Fibroblast of lung (primary cell): ENCODE measurements around the gene OGFOD3. TPM values are rescaled to one million over a fixed set of nuclear protein-coding genes. Genes with fewer than 3 reads are reported as not detected.
A peak's percentile ranks its signal among the peaks of the same experiment; 100 is the strongest.

Experiments used
- DNase-seq, 2 donors: peaks; one replicate each; pipeline versions ENCODE4 v3.0.0 to v3.0.0-alpha.2; 2010; ENCODE audit warnings: low read depth in 2 of 2
- H2AFZ ChIP-seq: 2 replicates; pipeline ENCODE4 v1.5.1; 2012; ENCODE audit warnings: low read length, control low read depth, inconsistent platforms
- H3K27ac ChIP-seq: 2 replicates; pipeline ENCODE4 v1.5.1; 2011; ENCODE audit warnings: low read length, control low read depth; ENCODE audit not compliant: insufficient read depth
- H3K27me3 ChIP-seq: 2 replicates; pipeline ENCODE4 v1.5.1; 2011; ENCODE audit warnings: mild to moderate bottlenecking, low read length; ENCODE audit not compliant: control insufficient read depth, insufficient read depth
- H3K36me3 ChIP-seq: 2 replicates; pipeline ENCODE4 v1.5.1; 2011; ENCODE audit warnings: low read length; ENCODE audit not compliant: control insufficient read depth, insufficient read depth
- H3K4me1 ChIP-seq: 2 replicates; pipeline ENCODE4 v1.5.1; 2011; ENCODE audit warnings: low read length; ENCODE audit not compliant: control insufficient read depth, insufficient read depth; ENCODE audit errors: extremely low read depth
- H3K4me2 ChIP-seq: 2 replicates; pipeline ENCODE4 v1.5.1; 2011; ENCODE audit warnings: low read length, control low read depth; ENCODE audit not compliant: insufficient read depth; ENCODE audit errors: extremely low read depth
- H3K4me3 ChIP-seq, 4 experiments: fragments of 200-600 bp in 1 of 4; sonication (generic) in 1 of 4; replicated peaks in 1 of 4; 2 replicates each; pipeline ENCODE4 v1.5.1; 2011 to 2016; ENCODE audit warnings: low read length in 4 of 4, low read depth in 3 of 4, mild to moderate bottlenecking in 3 of 4, control low read depth in 2 of 4, inconsistent platforms in 1 of 4, mixed read lengths in 1 of 4; ENCODE audit not compliant: insufficient read depth in 1 of 4; ENCODE audit errors: control extremely low read depth in 1 of 4
- H3K79me2 ChIP-seq: 2 replicates; pipeline ENCODE4 v1.5.1; 2012; ENCODE audit warnings: mild to moderate bottlenecking, low read length, inconsistent platforms; ENCODE audit not compliant: control insufficient read depth, insufficient read depth
- H3K9ac ChIP-seq: 2 replicates; pipeline ENCODE4 v1.5.1; 2011; ENCODE audit warnings: mild to moderate bottlenecking, low read length, control low read depth; ENCODE audit not compliant: insufficient read depth
- H3K9me3 ChIP-seq: 2 replicates; pipeline ENCODE4 v1.5.1; 2012; ENCODE audit warnings: low read depth, low read length; ENCODE audit not compliant: control insufficient read depth, insufficient read depth
- H4K20me1 ChIP-seq: 2 replicates; pipeline ENCODE4 v1.5.1; 2011; ENCODE audit warnings: low read length; ENCODE audit not compliant: control insufficient read depth, insufficient read depth; ENCODE audit errors: extremely low read depth
- CTCF ChIP-seq, 2 donors: IDR thresholded peaks in 1 of 2; conservative IDR thresholded peaks in 1 of 2; 1 replicate in 1 of 2; 2 replicates in 1 of 2; pipeline ENCODE4 v1.5.1; 2011 to 2012; ENCODE audit warnings: low read length in 2 of 2, control low read depth in 1 of 2, inconsistent platforms in 1 of 2, low read depth in 1 of 2, mild to moderate bottlenecking in 1 of 2
- EZH2 ChIP-seq: IDR thresholded peaks from 2 replicates; pipeline ENCODE4 v1.5.1; 2012; ENCODE audit warnings: low read length, control low read depth, mild to moderate bottlenecking; ENCODE audit errors: missing control alignments
- polyA plus RNA-seq, 2 donors: library from polyadenylated mRNA; depleted of rRNA in 1 of 2; stranded (reverse) in 1 of 2; unstranded in 1 of 2; fragments of >200 nt; gene quantifications; 2 replicates each; pipeline ENCODE4 v1.2.1, GENCODE V29; 2011 to 2012; ENCODE audit warnings: missing spikeins in 1 of 2
- total RNA-seq: library from RNA; depleted of rRNA; stranded (reverse); fragments of >200 nt; gene quantifications from 2 replicates; pipeline ENCODE4 v1.2.1, GENCODE V29; 2014

Gene OGFOD3
- total and polyA plus RNA-seq, 2 donors (not counting 1 experiment from before 2014, with no cell fraction given) = 25.6 to 27.1 TPM

GRCh38 chr17:82339634-82340580, 78.5 kb downstream of the OGFOD3 start:
- TF ChIP-seq CTCF (conservative IDR thresholded peaks at IDR 0.05 in 1 of 2, IDR thresholded peaks at IDR 0.05 in 1 of 2; ENCODE audit: low read depth in 1 of 2, low read length in 2 of 2) (no peak), EZH2 (no peak)
- H3K27me3 ChIP-seq = no peaks in the 10 kb centered on the region
- peaks cover 8% of the 10 kb centered on the region for H3K4me1 ChIP-seq
- peak overlapping the region; percentile 52 for H2AFZ ChIP-seq
- H3K4me3 ChIP-seq = peak overlapping the region in 1 of 4 experiments; percentile 38
- H3K9ac ChIP-seq = no peak overlapping the region
- H3K27ac ChIP-seq = no peak overlapping the region
- DNase-seq = no peak
- peak overlapping the region; percentile 72 for H3K4me2 ChIP-seq
- H3K9me3 ChIP-seq = no peaks in the 10 kb centered on the region
- no peaks in the 10 kb centered on the region for H4K20me1 ChIP-seq
- no peaks in the 10 kb centered on the region for H3K79me2 ChIP-seq
- no peaks in the 10 kb centered on the region for H3K36me3 ChIP-seq

Other genes starting within 250 kb of the OGFOD3 start
- gene CCDC57, start 205.7 kb downstream of the OGFOD3 start, total RNA-seq = 8.2 and 10.1 TPM in 2 replicates
- gene CCDC57, start 205.7 kb downstream of the OGFOD3 start, polyA plus RNA-seq = 4.3 and 7.1 TPM in 2 replicates
- 99.4 and 107 TPM in 2 replicates for gene SLC16A3, start 189.5 kb downstream of the OGFOD3 start, total RNA-seq
- gene SLC16A3, start 189.5 kb downstream of the OGFOD3 start, polyA plus RNA-seq = 36.0 and 71.0 TPM in 2 replicates
- gene CSNK1D, start 144.9 kb downstream of the OGFOD3 start, total RNA-seq = 41.3 and 64.9 TPM in 2 replicates
- 112 and 139 TPM in 2 replicates for gene CSNK1D, start 144.9 kb downstream of the OGFOD3 start, polyA plus RNA-seq
- gene CD7, start 101.0 kb downstream of the OGFOD3 start, total RNA-seq = under 0.01 and 0.17 TPM in 2 replicates
- gene CD7, start 101.0 kb downstream of the OGFOD3 start, polyA plus RNA-seq = not detected in 2 replicates
- 17.3 and 31.1 TPM in 2 replicates for gene SECTM1, start 84.8 kb downstream of the OGFOD3 start, total RNA-seq
- gene SECTM1, start 84.8 kb downstream of the OGFOD3 start, polyA plus RNA-seq = 17.5 and 21.0 TPM in 2 replicates
- gene TEX19, start 59.3 kb downstream of the OGFOD3 start, total RNA-seq = 0.17 TPM in 1 of 2 replicates, not detected in the other
- 0.05 TPM in 1 of 2 replicates, not detected in the other for gene TEX19, start 59.3 kb downstream of the OGFOD3 start, polyA plus RNA-seq
- gene UTS2R, start 46.8 kb downstream of the OGFOD3 start, total RNA-seq = not detected in 2 replicates
- gene UTS2R, start 46.8 kb downstream of the OGFOD3 start, polyA plus RNA-seq = not detected in 2 replicates
- gene HEXD, start 239 bp downstream of the OGFOD3 start, total RNA-seq = 16.7 and 18.2 TPM in 2 replicates
- 5.0 and 6.4 TPM in 2 replicates for gene HEXD, start 239 bp downstream of the OGFOD3 start, polyA plus RNA-seq
- 64.1 and 77.6 TPM in 2 replicates for gene CYBC1, start 32.2 kb upstream of the OGFOD3 start, total RNA-seq
- 62.7 and 69.9 TPM in 2 replicates for gene CYBC1, start 32.2 kb upstream of the OGFOD3 start, polyA plus RNA-seq
- gene NARF, start 40.2 kb upstream of the OGFOD3 start, total RNA-seq = 22.0 and 30.0 TPM in 2 replicates
- 34.5 and 38.7 TPM in 2 replicates for gene NARF, start 40.2 kb upstream of the OGFOD3 start, polyA plus RNA-seq
- gene FOXK2, start 101.1 kb upstream of the OGFOD3 start, total RNA-seq = 25.4 and 33.2 TPM in 2 replicates
- 23.5 and 24.2 TPM in 2 replicates for gene FOXK2, start 101.1 kb upstream of the OGFOD3 start, polyA plus RNA-seq
- 51.6 and 66.2 TPM in 2 replicates for gene WDR45B, start 229.9 kb upstream of the OGFOD3 start, total RNA-seq
- gene WDR45B, start 229.9 kb upstream of the OGFOD3 start, polyA plus RNA-seq = 80.9 and 95.2 TPM in 2 replicates